Mammary epithelial cell (primary cell): ENCODE measurements around the gene PRDM4.

Source experiments
- CTCF ChIP-seq, 2 donors: IDR thresholded peaks in 1 of 2; conservative IDR thresholded peaks in 1 of 2; 2 replicates each; pipeline ENCODE4 v1.5.1; 2011 to 2012; ENCODE audit warnings: inconsistent platforms in 2 of 2, low read length in 2 of 2, mild to moderate bottlenecking in 2 of 2, control low read depth in 1 of 2, low read depth in 1 of 2; ENCODE audit not compliant: insufficient read depth in 1 of 2; ENCODE audit errors: extremely low read depth in 1 of 2
- EZH2 ChIP-seq: IDR thresholded peaks from 2 replicates; pipeline ENCODE4 v1.6.1; 2012; ENCODE audit warnings: low read length, inconsistent platforms, borderline replicate concordance

GRCh38 chr12:107704041-107704440, 56.9 kb downstream of the PRDM4 start:
- TF ChIP-seq CTCF (conservative IDR thresholded peaks at IDR 0.05 in 1 of 2, IDR thresholded peaks at IDR 0.05 in 1 of 2; ENCODE audit: extremely low read depth in 1 of 2, insufficient read depth in 1 of 2, low read depth in 1 of 2, low read length in 2 of 2), result no peak
- no peak for TF ChIP-seq EZH2
